Activated B cell treated with CpG ODN at 0.5 μM for 24 hours (primary cell): Measurements from ENCODE around the gene DSCAML1. TPM values are rescaled to one million over a fixed set of nuclear protein-coding genes. Genes with fewer than 3 reads are reported as not detected.

Experiments
- ATAC-seq: fragments of 200-7000 bp; cut with Tn5 transposase; one replicate; pipeline ENCODE4 v1.10.0; 2021; ENCODE audit warnings: low read depth, mild to moderate bottlenecking, moderate library complexity
- CTCF ChIA-PET: fragments of 350-600 bp; sonication (Branson Sonifier 250); formaldehyde crosslinking; loops from one replicate; lab custom pipeline; 2021; ENCODE audit warnings: antibody characterized with exemption; lab: Charles Lee
- POLR2A ChIA-PET: fragments of 350-600 bp; sonication (Branson Sonifier 250); formaldehyde crosslinking; loops from one replicate; lab custom pipeline; 2021; ENCODE audit warnings: antibody characterized with exemption; lab: Charles Lee
- DNase-seq: peaks from one replicate; pipeline ENCODE4 v3.0.0; 2022
- H3K27ac Mint-ChIP-seq: one replicate; pipeline ENCODE4 v1.8.0; 2020; ENCODE audit warnings: mixed read lengths
- H3K27me3 Mint-ChIP-seq: one replicate; pipeline ENCODE4 v1.8.0; 2021; ENCODE audit warnings: mixed read lengths
- H3K36me3 Mint-ChIP-seq: one replicate; pipeline ENCODE4 v1.8.0; 2021; ENCODE audit warnings: low read depth, mixed read lengths
- H3K4me1 Mint-ChIP-seq: one replicate; pipeline ENCODE4 v1.8.0; 2021; ENCODE audit warnings: mixed read lengths
- H3K4me3 Mint-ChIP-seq: one replicate; pipeline ENCODE4 v1.8.0; 2020; ENCODE audit warnings: mild to moderate bottlenecking, mixed read lengths
- H3K9me3 Mint-ChIP-seq: one replicate; pipeline ENCODE4 v1.8.0; 2020; ENCODE audit warnings: mixed read lengths
- CTCF ChIP-seq: fragments of 200-600 bp; IDR thresholded peaks from one replicate; pipeline ENCODE4 v1.8.0; 2022; ENCODE audit warnings: antibody characterized with exemption, mild to moderate bottlenecking
- intact Hi-C: fragments of 100-400 bp; cut with micrococcal nuclease; formaldehyde crosslinking; loops from one replicate; pipeline ENCODE4 v1.15.1; 2024
- total RNA-seq: library from RNA; stranded (reverse); gene quantifications from 2 replicates; pipeline ENCODE4 v1.2.3, GENCODE V29; 2022

DSCAML1 gene
- total RNA-seq, 1 donor from 2014 or later: 3.6 TPM

- CTCF ChIA-PET: no interaction called here
- H3K27me3 Mint-ChIP-seq: peaks cover 12% of the 10 kb centered on the region
- no peak overlapping the region for H3K27ac Mint-ChIP-seq
These were observed 35.0 kb downstream of the DSCAML1 start for GRCh38 chr11:117761993-117762392.

GRCh38 chr11:117759305-117759704 lies 37.7 kb downstream of the DSCAML1 start:
- ATAC-seq (no peak), DNase-seq (no peak)
- Mint-ChIP-seq H3K27ac (no peak overlapping the region), H3K4me3 (no peak overlapping the region), H3K9me3 (no peaks in the 10 kb centered on the region), H3K4me1 (no peaks in the 10 kb centered on the region), H3K36me3 (no peaks in the 10 kb centered on the region), H3K27me3 (peaks cover 15% of the 10 kb centered on the region)
- TF ChIP-seq CTCF: no peak
- intact Hi-C loops: no loop called here
- CTCF ChIA-PET: no interaction called here
- POLR2A ChIA-PET: no interaction called here

More at GRCh38 chr11:117761993-117762392, 35.0 kb downstream of the DSCAML1 start:
- intact Hi-C loops: no loop called here
- DNase-seq (no peak), ATAC-seq (no peak)
- H3K4me3 Mint-ChIP-seq: no peak overlapping the region
- TF ChIP-seq CTCF: no peak
- POLR2A ChIA-PET: interaction anchor here (0.5 kb wide), 1 partner anchor 354 kb away, joined by 7 read pairs; no protein-coding TSS in a partner anchor
- no peaks in the 10 kb centered on the region for H3K9me3 Mint-ChIP-seq
- no peaks in the 10 kb centered on the region for H3K4me1 Mint-ChIP-seq
- no peaks in the 10 kb centered on the region for H3K36me3 Mint-ChIP-seq

- H3K4me1 Mint-ChIP-seq: no peaks in the 10 kb centered on the region
- peaks cover 14% of the 10 kb centered on the region for H3K27me3 Mint-ChIP-seq
- no peak overlapping the region for H3K27ac Mint-ChIP-seq
- no peak overlapping the region for H3K4me3 Mint-ChIP-seq
- POLR2A ChIA-PET: no interaction called here
- TF ChIP-seq CTCF: no peak
- no peaks in the 10 kb centered on the region for H3K36me3 Mint-ChIP-seq
- CTCF ChIA-PET: no interaction called here
- H3K9me3 Mint-ChIP-seq: no peaks in the 10 kb centered on the region
- DNase-seq (no peak), ATAC-seq (no peak)
- intact Hi-C loops: no loop called here
These were observed 43.0 kb downstream of the DSCAML1 start for GRCh38 chr11:117754030-117754429.

- no peak overlapping the region for H3K4me3 Mint-ChIP-seq
- H3K27ac Mint-ChIP-seq: no peak overlapping the region
- no peaks in the 10 kb centered on the region for H3K36me3 Mint-ChIP-seq
- ChIA-PET POLR2A (no interaction called here), CTCF (no interaction called here)
- intact Hi-C loops: no loop called here
- H3K27me3 Mint-ChIP-seq: peaks cover 14% of the 10 kb centered on the region
- no peaks in the 10 kb centered on the region for H3K4me1 Mint-ChIP-seq
- ATAC-seq (no peak), DNase-seq (no peak)
- no peaks in the 10 kb centered on the region for H3K9me3 Mint-ChIP-seq
- no peak for TF ChIP-seq CTCF
These were observed 44.2 kb downstream of the DSCAML1 start for GRCh38 chr11:117752721-117753237.

GRCh38 chr11:117752071-117752470 lies 44.9 kb downstream of the DSCAML1 start:
- no peak overlapping the region for H3K4me3 Mint-ChIP-seq
- ATAC-seq: no peak

More at GRCh38 chr11:117752071-117752470, 44.9 kb downstream of the DSCAML1 start:
- no peaks in the 10 kb centered on the region for H3K36me3 Mint-ChIP-seq
- no peaks in the 10 kb centered on the region for H3K4me1 Mint-ChIP-seq
- intact Hi-C loops: no loop called here
- no peak overlapping the region for H3K27ac Mint-ChIP-seq
- no peaks in the 10 kb centered on the region for H3K9me3 Mint-ChIP-seq
- CTCF ChIA-PET: no interaction called here
- no peak for DNase-seq
- peaks cover 12% of the 10 kb centered on the region for H3K27me3 Mint-ChIP-seq
- POLR2A ChIA-PET: no interaction called here
- no peak for TF ChIP-seq CTCF
